ENCODE measurements around the gene PPP1R26. TPM values are rescaled to one million over a fixed set of nuclear protein-coding genes. Genes with fewer than 3 reads are reported as not detected.

PPP1R26 gene
- polyA plus RNA-seq, 2 of the 4 experiments (the other 2 are of a cell fraction) = 8.5 to 12.7 TPM

DNA sequence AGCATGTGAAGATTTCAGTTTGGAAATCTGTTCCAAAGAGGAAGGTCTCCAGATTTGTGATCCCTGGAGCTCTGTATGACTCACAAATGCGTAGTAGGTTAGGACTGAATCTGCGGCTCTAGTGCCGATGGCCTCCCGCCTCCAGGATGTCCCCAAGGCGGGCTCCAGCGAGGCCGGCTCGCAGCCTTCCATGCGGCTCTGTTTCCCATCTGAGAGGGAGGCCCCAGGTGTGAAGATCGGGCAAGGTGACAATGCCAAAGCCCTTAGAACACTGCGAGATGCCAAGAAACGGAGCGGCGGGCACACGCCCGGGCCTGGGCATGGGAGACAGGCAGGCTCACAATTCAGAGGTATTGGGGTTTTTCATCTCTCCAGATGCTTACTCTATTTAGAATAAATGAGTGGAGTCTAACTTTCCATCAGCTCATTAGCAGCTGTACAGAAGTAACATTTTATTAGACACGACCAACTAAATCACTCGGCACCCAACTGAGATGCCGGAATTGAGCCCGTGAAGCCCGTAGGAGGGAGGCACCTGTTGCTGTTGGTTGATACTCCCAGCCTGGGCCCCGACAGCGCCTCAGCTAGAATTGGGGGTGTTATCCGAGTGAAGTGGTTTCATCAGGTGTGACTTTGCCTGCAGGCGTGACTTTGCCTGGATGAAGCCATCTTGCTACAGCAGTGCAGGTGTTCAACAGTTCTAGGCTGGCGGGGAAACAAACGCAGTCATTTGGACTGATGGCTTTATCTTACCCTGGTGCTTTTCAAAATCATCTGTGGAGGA lies 13.5 kb downstream of the PPP1R26 start:
- WGBS (ENCODE audit: missing lambda C conversion rate) = 85% methylated on average over 24 of the region's 27 CpGs
- CTCF ChIA-PET = interaction anchor here (6.1 kb wide), 1 partner anchor 12 kb away, joined by 38 read pairs; no protein-coding TSS in a partner anchor

GRCh38 chr9:135494791-135495559 lies 15.4 kb downstream of the PPP1R26 start:
- no peak for TF ChIP-seq MAZ (IDR thresholded peaks at IDR 0.05; ENCODE audit: borderline replicate concordance, low read depth, low read length)
- no peak for TF ChIP-seq TFCP2L1 (CRISPR knock-in tag; IDR thresholded peaks at IDR 0.05)
- TF ChIP-seq, protein P1, sequence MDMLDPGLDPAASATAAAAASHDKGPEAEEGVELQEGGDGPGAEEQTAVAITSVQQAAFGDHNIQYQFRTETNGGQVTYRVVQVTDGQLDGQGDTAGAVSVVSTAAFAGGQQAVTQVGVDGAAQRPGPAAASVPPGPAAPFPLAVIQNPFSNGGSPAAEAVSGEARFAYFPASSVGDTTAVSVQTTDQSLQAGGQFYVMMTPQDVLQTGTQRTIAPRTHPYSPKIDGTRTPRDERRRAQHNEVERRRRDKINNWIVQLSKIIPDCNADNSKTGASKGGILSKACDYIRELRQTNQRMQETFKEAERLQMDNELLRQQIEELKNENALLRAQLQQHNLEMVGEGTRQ (IDR thresholded peaks at IDR 0.05) = no peak
- no peak for TF ChIP-seq HOXB5 (CRISPR knock-in tag; IDR thresholded peaks at IDR 0.05)
- TF ChIP-seq JUNB (IDR thresholded peaks at IDR 0.05) = no peak
- no peak for TF ChIP-seq FOSL2 (IDR thresholded peaks at IDR 0.05)
- no peak for TF ChIP-seq FOSL2 (CRISPR knock-in tag; IDR thresholded peaks at IDR 0.05)
- TF ChIP-seq EHMT2 (IDR thresholded peaks at IDR 0.05; ENCODE audit: low read depth) = no peak
- TF ChIP-seq ZC3H11A (IDR thresholded peaks at IDR 0.05) = no peak
- no peak for TF ChIP-seq KDM5A (IDR thresholded peaks at IDR 0.05)
- no peak for TF ChIP-seq HOXB13 (CRISPR knock-in tag; IDR thresholded peaks at IDR 0.05; ENCODE audit: low read depth)
- no peak for TF ChIP-seq HES2 (IDR thresholded peaks at IDR 0.05)
- CTCF ChIA-PET = interaction anchor here (6.1 kb wide), 1 partner anchor 10 kb away, joined by 38 read pairs; no protein-coding TSS in a partner anchor
- FAIRE-seq (no peak), DNase-seq (ENCODE audit: low read depth in 1 of 2, low spot score in 1 of 2) (no peak), ATAC-seq (no peak)
- Histone ChIP-seq H3K4me2 (no peak overlapping the region), H3K4me1 (0 out of 3 replicates have a peak, but pooled peaks cover 7% of the 10 kb centered on the region), H3K27ac (no peak overlapping the region), H3K9me3 (no peaks in the 10 kb centered on the region), H3K4me3 (no peak overlapping the region)
- POLR2A ChIA-PET = no interaction called here
- WGBS (ENCODE audit: missing lambda C conversion rate) = 77% methylated on average over 27 of the region's 30 CpGs

More for the DNA sequence above, 13.5 kb downstream of the PPP1R26 start:
- no peak for TF ChIP-seq PHF8 (IDR thresholded peaks at IDR 0.05; ENCODE audit: borderline replicate concordance, low read depth)
- TF ChIP-seq HEYL (CRISPR knock-in tag; IDR thresholded peaks at IDR 0.05) = no peak
- TF ChIP-seq TP53 (CRISPR knock-in tag; IDR thresholded peaks at IDR 0.05) = no peak
- no peak for TF ChIP-seq CEBPB (IDR thresholded peaks at IDR 0.05)
- Histone ChIP-seq H3K27ac (no peak overlapping the region), H3K4me3 (no peak overlapping the region), H3K4me2 (no peak overlapping the region), H3K9me3 (no peaks in the 10 kb centered on the region), H3K4me1 (peaks cover 9% of the 10 kb centered on the region; the same call in 1 of the 3 replicates)
- FAIRE-seq (no peak), DNase-seq (ENCODE audit: low read depth in 1 of 2, low spot score in 1 of 2) (no peak), ATAC-seq (no peak)
- POLR2A ChIA-PET = interaction anchor here (1.1 to 1.8 kb wide), 2 partner anchors 13 to 30 kb away, joined by 3 to 4 read pairs; no protein-coding TSS in a partner anchor

DNA sequence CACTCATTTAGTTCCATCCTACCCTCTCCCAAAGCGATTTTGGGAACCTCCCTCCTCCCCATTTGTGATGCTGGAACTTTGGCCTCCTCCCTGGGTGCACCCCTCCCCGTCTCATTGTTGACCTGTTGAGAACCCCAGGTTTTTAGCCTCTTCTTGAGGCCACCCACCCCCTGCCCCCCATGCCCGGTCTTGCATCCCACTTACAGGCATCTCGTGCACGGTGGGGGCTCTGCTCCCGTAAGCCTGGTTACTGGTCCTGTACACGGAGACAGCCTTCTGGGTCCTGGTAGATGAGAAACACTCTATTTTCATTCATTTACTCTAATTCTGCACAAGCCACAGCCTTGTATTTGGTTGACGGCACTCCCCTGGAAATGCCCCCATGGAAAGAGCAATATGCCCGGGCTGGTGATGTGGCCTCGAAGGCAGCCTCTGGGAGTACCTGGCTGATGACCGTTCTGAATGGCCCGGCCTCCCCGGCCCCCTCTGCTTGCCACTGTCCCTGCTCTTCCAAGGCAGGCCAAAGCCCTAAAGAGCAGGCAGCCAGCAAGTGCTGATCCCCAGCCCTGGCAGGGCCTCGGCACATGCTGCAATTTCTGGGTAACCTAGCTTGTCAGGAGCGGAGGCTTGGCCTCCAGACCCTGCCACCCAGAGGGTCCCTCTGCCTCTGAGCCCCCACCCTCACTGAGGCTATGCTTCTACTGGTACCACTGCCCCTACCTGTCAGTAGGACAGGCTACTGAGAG lies 19.0 kb downstream of the PPP1R26 start:
- Histone ChIP-seq H3K4me1 (peaks cover 17% of the 10 kb centered on the region), H3K9me3 (no peaks in the 10 kb centered on the region), H3K4me2 (peak overlapping the region; percentile 84), H3K4me3 (no peak overlapping the region), H3K27ac (no peak overlapping the region)
- FAIRE-seq = no peak
- no peak for DNase-seq (ENCODE audit: low read depth in 1 of 2, low spot score in 1 of 2)
- ChIA-PET POLR2A (interaction anchor here (1.4 kb wide), 1 partner anchor 18 kb away, joined by 3 read pairs; no protein-coding TSS in a partner anchor), CTCF (interaction anchor here (1.5 to 3.3 kb wide), 3 partner anchors 11 to 59 kb away, joined by 3 to 24 read pairs (median 13); partner anchors contain the start of gene PPP1R26)
- no peak for ATAC-seq
- 86% methylated on average over 13 of the region's 15 CpGs for WGBS (ENCODE audit: missing lambda C conversion rate)
- TF ChIP-seq FOXS1 (CRISPR knock-in tag; IDR thresholded peaks at IDR 0.05) (no peak), PHF8 (IDR thresholded peaks at IDR 0.05; ENCODE audit: borderline replicate concordance, low read depth) (no peak), SMC3 (IDR thresholded peaks at IDR 0.05) (no peak), EHMT2 (IDR thresholded peaks at IDR 0.05; ENCODE audit: low read depth) (no peak), KDM1A (IDR thresholded peaks at IDR 0.05; ENCODE audit: low read depth) (no peak), BCL3 (IDR thresholded peaks at IDR 0.05) (no peak), RCOR1 (IDR thresholded peaks at IDR 0.05; ENCODE audit: low read depth, low read length) (no peak), HOXA7 (CRISPR knock-in tag; IDR thresholded peaks at IDR 0.05) (no peak), CHD2 (IDR thresholded peaks at IDR 0.05; ENCODE audit: low read length, partially characterized antibody) (no peak), ESRRA (IDR thresholded peaks at IDR 0.05; ENCODE audit: borderline replicate concordance, low read length) (no peak), RAD21 (conservative IDR thresholded peaks at IDR 0.05 in 1 of 2, IDR thresholded peaks at IDR 0.05 in 1 of 2) (no peak), ZFP36 (IDR thresholded peaks at IDR 0.05; ENCODE audit: borderline replicate concordance, partially characterized antibody) (no peak), KDM5A (IDR thresholded peaks at IDR 0.05) (no peak)
- TF ChIP-seq, protein P2, sequence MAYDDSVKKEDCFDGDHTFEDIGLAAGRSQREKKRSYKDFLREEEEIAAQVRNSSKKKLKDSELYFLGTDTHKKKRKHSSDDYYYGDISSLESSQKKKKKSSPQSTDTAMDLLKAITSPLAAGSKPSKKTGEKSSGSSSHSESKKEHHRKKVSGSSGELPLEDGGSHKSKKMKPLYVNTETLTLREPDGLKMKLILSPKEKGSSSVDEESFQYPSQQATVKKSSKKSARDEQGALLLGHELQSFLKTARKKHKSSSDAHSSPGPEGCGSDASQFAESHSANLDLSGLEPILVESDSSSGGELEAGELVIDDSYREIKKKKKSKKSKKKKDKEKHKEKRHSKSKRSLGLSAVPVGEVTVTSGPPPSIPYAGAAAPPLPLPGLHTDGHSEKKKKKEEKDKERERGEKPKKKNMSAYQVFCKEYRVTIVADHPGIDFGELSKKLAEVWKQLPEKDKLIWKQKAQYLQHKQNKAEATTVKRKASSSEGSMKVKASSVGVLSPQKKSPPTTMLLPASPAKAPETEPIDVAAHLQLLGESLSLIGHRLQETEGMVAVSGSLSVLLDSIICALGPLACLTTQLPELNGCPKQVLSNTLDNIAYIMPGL (CRISPR knock-in tag; IDR thresholded peaks at IDR 0.05; ENCODE audit: borderline replicate concordance) = no peak

Measured in A549 (cell line).